GM12801 (cell line): ENCODE results near the gene TAX1BP1.

Experiments
- CTCF ChIP-seq: IDR thresholded peaks from one replicate; pipeline ENCODE4 v1.5.1; 2011; ENCODE audit warnings: control low read depth; ENCODE audit not compliant: insufficient read length; ENCODE audit errors: extremely low read depth

TAX1BP1 gene

GRCh38 chr7:27739909-27740448 lies at the start of gene TAX1BP1:
TSS of gene TAX1BP1 (plus strand) at chr7:27740162. CDS start at chr7:27748525, 8,363 bp downstream.
- TF ChIP-seq CTCF, result no peak

- no peak for TF ChIP-seq CTCF
Observed at GRCh38 chr7:27690649-27691048, 49.3 kb upstream of the TAX1BP1 start.

GRCh38 chr7:27693794-27694193 lies 46.2 kb upstream of the TAX1BP1 start:
- no peak for TF ChIP-seq CTCF

GRCh38 chr7:27695096-27695495 lies 44.9 kb upstream of the TAX1BP1 start:
- no peak for TF ChIP-seq CTCF

DNA sequence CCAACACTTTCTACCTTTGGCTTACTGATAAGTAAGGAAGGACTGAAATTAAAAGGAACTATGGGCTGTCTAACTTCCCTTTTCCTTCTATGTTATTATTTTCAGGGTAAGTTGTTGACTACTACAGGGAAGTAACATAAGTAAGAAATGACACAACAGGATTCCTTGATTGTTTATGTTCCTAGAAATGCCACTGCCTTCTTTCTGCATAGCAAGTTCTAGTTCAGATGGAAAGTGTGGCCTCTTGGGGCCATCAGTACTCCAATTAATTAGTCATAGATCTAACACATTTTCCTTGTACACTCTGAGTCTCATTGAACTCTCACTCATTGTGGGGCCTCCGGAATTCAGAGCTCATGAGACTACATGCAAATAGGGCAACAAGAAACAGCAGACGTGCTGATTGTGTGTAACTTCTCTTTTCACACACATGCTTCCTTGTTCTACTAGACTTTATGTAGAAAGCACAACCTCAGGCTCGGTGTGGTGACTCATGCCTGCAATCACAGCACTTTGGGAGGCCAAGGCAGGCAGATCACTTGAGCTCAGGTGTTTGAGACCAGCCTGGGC lies 42.0 kb upstream of the TAX1BP1 start:
- TF ChIP-seq CTCF, result no peak

GRCh38 chr7:27699751-27700150 lies 40.2 kb upstream of the TAX1BP1 start:
- TF ChIP-seq CTCF, result no peak

- no peak for TF ChIP-seq CTCF
Observed at GRCh38 chr7:27700501-27700900, 39.5 kb upstream of the TAX1BP1 start.
